ENCODE data around the gene CD209.

- TF ChIP-seq CTCF (tag by site-specific recombination; IDR thresholded peaks at IDR 0.05) (no peak), ZNF654 (tag by site-specific recombination; IDR thresholded peaks at IDR 0.05; ENCODE audit: low read depth) (no peak), YY1 (tag by site-specific recombination; IDR thresholded peaks at IDR 0.05) (no peak), KLF17 (tag by site-specific recombination; IDR thresholded peaks at IDR 0.05) (no peak), ZNF658 (tag by site-specific recombination; IDR thresholded peaks at IDR 0.05) (no peak), ZBTB48 (tag by site-specific recombination; IDR thresholded peaks at IDR 0.05) (no peak), ZNF174 (tag by site-specific recombination; IDR thresholded peaks at IDR 0.05) (no peak), ZNF239 (tag by site-specific recombination; IDR thresholded peaks at IDR 0.05) (no peak), ZNF121 (tag by site-specific recombination; IDR thresholded peaks at IDR 0.05) (no peak), ZNF785 (tag by site-specific recombination; IDR thresholded peaks at IDR 0.05) (no peak), ZNF140 (tag by site-specific recombination; IDR thresholded peaks at IDR 0.05) (no peak), ZNF510 (tag by site-specific recombination; IDR thresholded peaks at IDR 0.05; ENCODE audit: insufficient replicate concordance) (no peak), REST (tag by site-specific recombination; IDR thresholded peaks at IDR 0.05) (no peak), ZBTB17 (tag by site-specific recombination; IDR thresholded peaks at IDR 0.05) (no peak)
These were observed 16.1 kb downstream of the CD209 start for GRCh38 chr19:7731218-7731595.

Data from HEK293 (cell line).